Measurements from ENCODE around the gene TAAR8. TPM values are rescaled to one million over a fixed set of nuclear protein-coding genes. Genes with fewer than 3 reads are reported as not detected.

TAAR8 gene
- total RNA-seq, 1 experiment from 2014 or later: not detected

Small RNA genes within 50 kb of the gene (small RNA-seq; reads per million reads assigned to genes)
- not detected for gene TAAR7P

Other genes starting within 250 kb of the TAAR8 start
- gene MOXD1, start 151.2 kb upstream of the TAAR8 start, total RNA-seq (2014; rRNA removed; shearing (Covaris generic)): 4.0 and 6.1 TPM in 2 replicates
- gene STX7, start 39.6 kb upstream of the TAAR8 start, total RNA-seq (2014; rRNA removed; shearing (Covaris generic)): 19.7 and 23.4 TPM in 2 replicates
- gene TAAR9, start 14.4 kb upstream of the TAAR8 start, total RNA-seq (2014; rRNA removed; shearing (Covaris generic)): not detected in 2 replicates
- gene TAAR6, start 17.6 kb downstream of the TAAR8 start, total RNA-seq (2014; rRNA removed; shearing (Covaris generic)): not detected in 2 replicates
- not detected in 2 replicates for gene TAAR5, start 37.1 kb downstream of the TAAR8 start, total RNA-seq (2014; rRNA removed; shearing (Covaris generic))
- gene TAAR2, start 71.6 kb downstream of the TAAR8 start, total RNA-seq (2014; rRNA removed; shearing (Covaris generic)): not detected in 2 replicates
- gene TAAR1, start 106.5 kb downstream of the TAAR8 start, total RNA-seq (2014; rRNA removed; shearing (Covaris generic)): not detected in 2 replicates
- 0.05 and 0.27 TPM in 2 replicates for gene VNN1, start 161.4 kb downstream of the TAAR8 start, total RNA-seq (2014; rRNA removed; shearing (Covaris generic))
- gene VNN2, start 205.2 kb downstream of the TAAR8 start, total RNA-seq (2014; rRNA removed; shearing (Covaris generic)): 0.08 and 0.10 TPM in 2 replicates
- gene SLC18B1, start 246.0 kb downstream of the TAAR8 start, total RNA-seq (2014; rRNA removed; shearing (Covaris generic)): 4.5 and 5.5 TPM in 2 replicates

Measured in HT1080 (cell line).